Smooth muscle cell (in vitro differentiated cells): Measurements from ENCODE around the gene EYS. TPM values are rescaled to one million over a fixed set of nuclear protein-coding genes. Genes with fewer than 3 reads are reported as not detected.

Experiments
- DNase-seq: peaks from one replicate; lab custom pipeline; 2025; ENCODE audit not compliant: unreplicated experiment; lab: John Stamatoyannopoulos, UW
- H2AFZ ChIP-seq: fragments of 200-600 bp; sonication (generic); 2 replicates; pipeline ENCODE4 v1.6.0; 2016; ENCODE audit warnings: antibody characterized with exemption, low read depth, mild to moderate bottlenecking
- H3F3A ChIP-seq: fragments of 200-600 bp; sonication (generic); 2 replicates; pipeline ENCODE4 v1.6.0; 2017; ENCODE audit warnings: antibody characterized with exemption, low read depth
- H3K27ac ChIP-seq: fragments of 200-600 bp; sonication (generic); 2 replicates; pipeline ENCODE4 v1.5.1; 2016; ENCODE audit warnings: low read depth, mild to moderate bottlenecking
- H3K27me3 ChIP-seq: fragments of 200-600 bp; sonication (generic); 2 replicates; pipeline ENCODE4 v1.6.1; 2016; ENCODE audit warnings: low read depth, mild to moderate bottlenecking
- H3K36me3 ChIP-seq: fragments of 200-600 bp; sonication (generic); 2 replicates; pipeline ENCODE4 v1.5.1; 2016; ENCODE audit warnings: low read depth
- H3K4me1 ChIP-seq: fragments of 200-600 bp; sonication (generic); 2 replicates; pipeline ENCODE4 v1.5.1; 2016; ENCODE audit warnings: low read depth
- H3K4me2 ChIP-seq: fragments of 200-600 bp; sonication (generic); 2 replicates; pipeline ENCODE4 v1.6.0; 2016; ENCODE audit warnings: mild to moderate bottlenecking
- H3K4me3 ChIP-seq: fragments of 200-600 bp; sonication (generic); 2 replicates; pipeline ENCODE4 v1.5.1; 2016; ENCODE audit warnings: mild to moderate bottlenecking
- H3K79me2 ChIP-seq: fragments of 200-600 bp; sonication (generic); 2 replicates; pipeline ENCODE4 v1.6.0; 2016; ENCODE audit warnings: low read depth, mild to moderate bottlenecking
- H3K9ac ChIP-seq: fragments of 200-600 bp; sonication (generic); 2 replicates; pipeline ENCODE4 v1.6.0; 2016; ENCODE audit warnings: low read depth
- H3K9me3 ChIP-seq: fragments of 200-600 bp; sonication (generic); replicated peaks from 2 replicates; pipeline ENCODE4 v1.5.1; 2016; ENCODE audit warnings: low read depth
- H4K20me1 ChIP-seq: fragments of 200-600 bp; sonication (generic); 2 replicates; pipeline ENCODE4 v1.6.0; 2016; ENCODE audit warnings: low read depth
- CTCF ChIP-seq: fragments of 200-600 bp; sonication (generic); IDR thresholded peaks from 2 replicates; pipeline ENCODE4 v1.5.1; 2017; ENCODE audit warnings: borderline replicate concordance, mild to moderate bottlenecking, antibody characterized with exemption; ENCODE audit not compliant: insufficient read depth, poor library complexity, severe bottlenecking
- WGBS: methylation state at CpG from one replicate; pipeline ENCODE4 v1.1.7; 2016; ENCODE audit warnings: low lambda C conversion rate; 5-methylcytosine and 5-hydroxymethylcytosine counted together
- polyA plus RNA-seq: library from polyadenylated mRNA; unstranded; fragments of >200 nt; fragmentation: Nextera tagmentation; extraction: Ambion mirVana; gene quantifications from 2 replicates; pipeline ENCODE4 v1.2.1, GENCODE V29; 2016
- total RNA-seq: library from RNA; depleted of rRNA; stranded (reverse); fragments of >200 nt; gene quantifications from 2 replicates; pipeline ENCODE4 v1.2.3, GENCODE V29; 2014

EYS gene
- total and polyA plus RNA-seq, 2 experiments from 2014 or later: 0.07 to 0.18 TPM

GRCh38 chr6:64270083-64270482, 1436.9 kb downstream of the EYS start:
- no peaks in the 10 kb centered on the region for H3K79me2 ChIP-seq

GRCh38 chr6:64266351-64266821, 1440.6 kb downstream of the EYS start:
- Histone ChIP-seq H3K79me2 (no peaks in the 10 kb centered on the region), H3K4me1 (no peaks in the 10 kb centered on the region)
- 55% methylated on average over 2 of the region's 2 CpGs for WGBS

More at GRCh38 chr6:64270083-64270482, 1436.9 kb downstream of the EYS start:
- Histone ChIP-seq H3K9ac (no peak overlapping the region), H3K4me3 (no peak overlapping the region), H3K27ac (no peak overlapping the region), H3K4me2 (no peak overlapping the region), H3F3A (no peaks in the 10 kb centered on the region), H3K27me3 (no peaks in the 10 kb centered on the region), H3K4me1 (no peaks in the 10 kb centered on the region), H2AFZ (no peak overlapping the region), H3K9me3 (no peaks in the 10 kb centered on the region), H4K20me1 (no peaks in the 10 kb centered on the region), H3K36me3 (no peaks in the 10 kb centered on the region)
- DNase-seq: no peak
- no peak for TF ChIP-seq CTCF
- 93% methylated on average over 5 of the region's 5 CpGs for WGBS

GRCh38 chr6:64263778-64264177, 1443.2 kb downstream of the EYS start:
- Histone ChIP-seq H3K9me3 (no peaks in the 10 kb centered on the region), H4K20me1 (no peaks in the 10 kb centered on the region), H3K27ac (no peak overlapping the region), H3K27me3 (no peaks in the 10 kb centered on the region), H3F3A (no peaks in the 10 kb centered on the region), H3K4me2 (no peak overlapping the region), H3K4me1 (no peaks in the 10 kb centered on the region), H3K9ac (no peak overlapping the region), H2AFZ (no peak overlapping the region), H3K79me2 (no peaks in the 10 kb centered on the region), H3K4me3 (no peak overlapping the region), H3K36me3 (no peaks in the 10 kb centered on the region)
- no peak for DNase-seq
- WGBS: 86% methylated on average over 1 of the region's 1 CpG
- no peak for TF ChIP-seq CTCF

More at GRCh38 chr6:64266351-64266821, 1440.6 kb downstream of the EYS start:
- Histone ChIP-seq H4K20me1 (no peaks in the 10 kb centered on the region), H2AFZ (no peak overlapping the region), H3K36me3 (no peaks in the 10 kb centered on the region), H3K9me3 (no peaks in the 10 kb centered on the region), H3F3A (no peaks in the 10 kb centered on the region), H3K4me2 (no peak overlapping the region), H3K27ac (no peak overlapping the region), H3K27me3 (no peaks in the 10 kb centered on the region), H3K4me3 (no peak overlapping the region), H3K9ac (no peak overlapping the region)
- no peak for DNase-seq
- TF ChIP-seq CTCF: no peak

GRCh38 chr6:64259372-64259771, 1447.7 kb downstream of the EYS start:
- no peak overlapping the region for H2AFZ ChIP-seq
- H3K9ac ChIP-seq: no peak overlapping the region
- no peak overlapping the region for H3K27ac ChIP-seq
- no peaks in the 10 kb centered on the region for H3F3A ChIP-seq
- no peaks in the 10 kb centered on the region for H3K27me3 ChIP-seq
- DNase-seq: no peak
- no peaks in the 10 kb centered on the region for H3K79me2 ChIP-seq
- H3K9me3 ChIP-seq: no peaks in the 10 kb centered on the region
- H3K4me2 ChIP-seq: no peak overlapping the region
- WGBS: 67% methylated on average over 4 of the region's 4 CpGs
- H3K4me3 ChIP-seq: no peak overlapping the region
- TF ChIP-seq CTCF: no peak
- no peaks in the 10 kb centered on the region for H4K20me1 ChIP-seq
- H3K36me3 ChIP-seq: no peaks in the 10 kb centered on the region
- no peaks in the 10 kb centered on the region for H3K4me1 ChIP-seq
